SK-N-SH (cell line): ENCODE data around the gene PDCD2. TPM values are rescaled to one million over a fixed set of nuclear protein-coding genes. Genes with fewer than 3 reads are reported as not detected.

Experiments
- CTCF ChIA-PET: fragments of 300-600, 350-600 bp; formaldehyde crosslinking; extraction: SDS; loops from one replicate; lab custom pipeline; 2021; lab: Yijun Ruan, JAX
- POLR2A ChIA-PET: fragments of 350-600 bp; sonication (Branson Sonifier 250); formaldehyde crosslinking; extraction: SDS; loops from one replicate; lab custom pipeline; 2020; ENCODE audit warnings: antibody characterized with exemption, inconsistent platforms; lab: Yijun Ruan, JAX
- DNase-seq: peaks from one replicate; pipeline ENCODE4 v3.0.0; 2012
- H2AFZ ChIP-seq: fragments of 200-600 bp; sonication (generic); 2 replicates; pipeline ENCODE4 v1.8.1; 2016; ENCODE audit warnings: antibody characterized with exemption, mild to moderate bottlenecking, low read depth
- H3F3A ChIP-seq: fragments of 200-600 bp; sonication (generic); replicated peaks from 2 replicates; pipeline ENCODE3; 2016; ENCODE audit warnings: antibody characterized with exemption, mild to moderate bottlenecking; ENCODE audit not compliant: insufficient read depth
- H3K27ac ChIP-seq, 2 experiments: fragments of 200-500 bp in 1 of 2; fragments of 200-600 bp in 1 of 2; sonication (Bioruptor generic) in 1 of 2; sonication (generic), shearing (Covaris generic) in 1 of 2; 2 replicates each; pipeline versions ENCODE4 v1.5.1 to v1.6.1; 2014 to 2016; ENCODE audit warnings: low read depth in 2 of 2, inconsistent platforms in 1 of 2, low read length in 1 of 2, mild to moderate bottlenecking in 1 of 2, mixed read lengths in 1 of 2
- H3K27me3 ChIP-seq: fragments of 200-600 bp; sonication (generic), shearing (Covaris generic); 2 replicates; pipeline ENCODE4 v1.6.1; 2016; ENCODE audit warnings: mixed run types; ENCODE audit not compliant: insufficient read depth
- H3K36me3 ChIP-seq, 2 experiments: fragments of 200-500 bp in 1 of 2; fragments of 200-600 bp in 1 of 2; sonication (Bioruptor generic) in 1 of 2; sonication (generic) in 1 of 2; replicated peaks in 1 of 2; 2 replicates each; pipeline versions ENCODE3 to v1.5.1; 2014 to 2016; ENCODE audit warnings: low read length in 1 of 2, mild to moderate bottlenecking in 1 of 2; ENCODE audit not compliant: insufficient read depth in 2 of 2, control insufficient read depth in 1 of 2
- H3K4me1 ChIP-seq, 2 experiments: fragments of 200-500 bp in 1 of 2; fragments of 200-600 bp in 1 of 2; sonication (Bioruptor generic) in 1 of 2; sonication (generic), shearing (Covaris generic) in 1 of 2; 2 replicates each; pipeline versions ENCODE4 v1.5.1 to v1.6.1; 2014 to 2016; ENCODE audit warnings: low read depth in 1 of 2, low read length in 1 of 2, mixed run types in 1 of 2; ENCODE audit not compliant: insufficient read depth in 2 of 2, control insufficient read depth in 1 of 2
- H3K4me2 ChIP-seq: fragments of 200-600 bp; sonication (generic), shearing (Covaris generic); 2 replicates; pipeline ENCODE4 v1.6.1; 2017; ENCODE audit warnings: mixed run types
- H3K4me3 ChIP-seq, 2 experiments: fragments of 200-500 bp in 1 of 2; fragments of 200-600 bp in 1 of 2; sonication (Bioruptor generic) in 1 of 2; sonication (generic), shearing (Covaris generic) in 1 of 2; 2 replicates each; pipeline versions ENCODE4 v1.5.1 to v1.8.1; 2014 to 2016; ENCODE audit warnings: low read depth in 2 of 2, inconsistent platforms in 1 of 2, low read length in 1 of 2, mild to moderate bottlenecking in 1 of 2, mixed read lengths in 1 of 2, moderate library complexity in 1 of 2
- H3K79me2 ChIP-seq: fragments of 200-600 bp; sonication (generic); 2 replicates; pipeline ENCODE4 v1.8.1; 2017; ENCODE audit warnings: mild to moderate bottlenecking; ENCODE audit not compliant: insufficient read depth
- H3K9ac ChIP-seq: fragments of 200-600 bp; sonication (generic); 2 replicates; pipeline ENCODE4 v1.6.1; 2017; ENCODE audit warnings: mixed run types
- H3K9me2 ChIP-seq: fragments of 200-600 bp; sonication (generic); 2 replicates; pipeline ENCODE4 v1.6.1; 2017; ENCODE audit warnings: mixed run types
- H3K9me3 ChIP-seq: fragments of 200-600 bp; sonication (generic); 2 replicates; pipeline ENCODE4 v1.6.1; 2017; ENCODE audit warnings: mixed run types, mild to moderate bottlenecking, moderate library complexity
- H4K20me1 ChIP-seq: fragments of 200-600 bp; sonication (generic); 2 replicates; pipeline ENCODE4 v1.6.1; 2017; ENCODE audit warnings: mild to moderate bottlenecking, mixed run types; ENCODE audit not compliant: insufficient read depth
- CTCF ChIP-seq: fragments of 200-600 bp; sonication (generic); IDR thresholded peaks from 2 replicates; pipeline ENCODE4 v1.6.1; 2017; ENCODE audit warnings: antibody characterized with exemption, mild to moderate bottlenecking, moderate library complexity
- MEF2A ChIP-seq: IDR thresholded peaks from 2 replicates; pipeline ENCODE4 v1.4.0; 2012; ENCODE audit warnings: low read depth, borderline replicate concordance
- NFIC ChIP-seq: IDR thresholded peaks from 2 replicates; pipeline ENCODE4 v1.4.0; 2012; ENCODE audit warnings: borderline replicate concordance
- RAD21 ChIP-seq: IDR thresholded peaks from 2 replicates; pipeline ENCODE4 v1.6.1; 2012; ENCODE audit warnings: mild to moderate bottlenecking, low read length
- SMC3 ChIP-seq: IDR thresholded peaks from 2 replicates; pipeline ENCODE4 v1.6.1; 2012; ENCODE audit warnings: low read depth, low read length, improper control_type of control experiment
- TCF12 ChIP-seq: IDR thresholded peaks from 2 replicates; pipeline ENCODE4 v1.4.0; 2012
- WGBS: methylation state at CpG from one replicate; pipeline ENCODE4 v1.1.6; 2017; ENCODE audit warnings: low lambda C conversion rate; 5-methylcytosine and 5-hydroxymethylcytosine counted together
- polyA plus RNA-seq, 3 experiments: library from polyadenylated mRNA; depleted of rRNA; stranded (reverse); fragments of >200 nt; gene quantifications; 2 replicates each; pipeline ENCODE4 v1.2.3, GENCODE V29; 2012
- TF ChIP-seq, protein P1 (sequence below): IDR thresholded peaks from 2 replicates; pipeline ENCODE4; 2012

Gene PDCD2
- polyA plus RNA-seq, 1 of the 3 experiments (the other 2 are of a cell fraction) = 82.1 TPM

DNA sequence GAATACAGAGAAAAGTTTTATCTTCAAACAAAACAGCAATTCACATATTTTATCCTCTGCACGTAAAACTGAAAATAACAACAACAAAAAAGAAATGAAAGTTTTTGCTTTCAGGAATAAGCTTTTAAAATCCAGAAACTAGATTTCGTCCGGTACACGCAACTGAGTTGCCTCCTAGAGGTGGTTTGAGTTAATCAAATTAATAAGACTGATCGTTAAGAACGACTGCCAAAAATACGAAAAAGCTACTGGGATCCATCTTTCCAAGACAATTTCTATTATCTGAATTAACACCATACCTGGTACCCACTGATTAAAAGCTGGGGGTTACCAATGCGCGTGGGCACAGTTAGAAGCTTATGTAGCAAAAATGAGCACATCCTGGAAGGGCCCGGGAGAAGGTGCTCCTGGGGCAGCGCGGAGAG, 669 bp downstream of the PDCD2 start:
- peak overlapping the region; percentile 87; the same call in 1 of the 2 replicates for H2AFZ ChIP-seq
- 1% methylated on average over 10 of the region's 12 CpGs for WGBS
- no peak for DNase-seq

GRCh38 chr6:170578909-170579308, 5.5 kb downstream of the PDCD2 start:
- peaks cover 19% of the 10 kb centered on the region for H3K79me2 ChIP-seq
- no peaks in the 10 kb centered on the region for H3K9me2 ChIP-seq
- no peak overlapping the region for H3K4me3 ChIP-seq
- DNase-seq = no peak
- H3K36me3 ChIP-seq = peaks cover 75 to 87% of the 10 kb centered on the region in 2 experiments
- H4K20me1 ChIP-seq = no peaks in the 10 kb centered on the region
- ChIA-PET CTCF (no interaction called here), POLR2A (no interaction called here)
- no peak overlapping the region for H3K4me2 ChIP-seq
- no peak overlapping the region for H2AFZ ChIP-seq
- no peak overlapping the region for H3K9ac ChIP-seq
- H3K4me1 ChIP-seq = peaks cover 0 to 9% of the 10 kb centered on the region in 2 experiments; a peak in 2 of 4 replicates
- no peaks in the 10 kb centered on the region for H3K27me3 ChIP-seq
- H3F3A ChIP-seq = peaks cover 24% of the 10 kb centered on the region
- H3K9me3 ChIP-seq = no peaks in the 10 kb centered on the region
- TF ChIP-seq, protein P1, sequence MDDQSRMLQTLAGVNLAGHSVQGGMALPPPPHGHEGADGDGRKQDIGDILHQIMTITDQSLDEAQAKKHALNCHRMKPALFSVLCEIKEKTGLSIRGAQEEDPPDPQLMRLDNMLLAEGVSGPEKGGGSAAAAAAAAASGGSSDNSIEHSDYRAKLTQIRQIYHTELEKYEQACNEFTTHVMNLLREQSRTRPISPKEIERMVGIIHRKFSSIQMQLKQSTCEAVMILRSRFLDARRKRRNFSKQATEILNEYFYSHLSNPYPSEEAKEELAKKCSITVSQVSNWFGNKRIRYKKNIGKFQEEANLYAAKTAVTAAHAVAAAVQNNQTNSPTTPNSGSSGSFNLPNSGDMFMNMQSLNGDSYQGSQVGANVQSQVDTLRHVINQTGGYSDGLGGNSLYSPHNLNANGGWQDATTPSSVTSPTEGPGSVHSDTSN = no peak
- TF ChIP-seq, all 33 proteins: peak for 0
- no peak overlapping the region for H3K27ac ChIP-seq

More for the DNA sequence above, 669 bp downstream of the PDCD2 start:
- Histone ChIP-seq H3K4me3 (peak overlapping the region; percentile 79 to 97), H4K20me1 (no peaks in the 10 kb centered on the region), H3K9ac (peak overlapping the region; percentile 71), H3K79me2 (peaks cover 34% of the 10 kb centered on the region), H3K4me2 (peak overlapping the region; percentile 89), H3K27me3 (no peaks in the 10 kb centered on the region), H3F3A (peaks cover 8% of the 10 kb centered on the region), H3K9me3 (no peaks in the 10 kb centered on the region), H3K27ac (peak overlapping the region; percentile 54 to 89; a peak in 3 of 4 replicates), H3K9me2 (no peaks in the 10 kb centered on the region), H3K4me1 (peaks cover 0 to 13% of the 10 kb centered on the region in 2 experiments; a peak in 2 of 4 replicates), H3K36me3 (peaks cover 38 to 46% of the 10 kb centered on the region in 2 experiments)
- POLR2A ChIA-PET = interaction anchor here (0.8 to 1.7 kb wide), 4 partner anchors 19 to 31 kb away, joined by 3 to 10 read pairs (median 4); partner anchors contain the start of gene TBP
- no peak for TF ChIP-seq MEF2A
- TF ChIP-seq CTCF = peak; percentile 20; the same call in 1 of the 2 replicates
- TF ChIP-seq RAD21 = no peak
- TF ChIP-seq NFIC = no peak
- CTCF ChIA-PET = interaction anchor here (1.1 to 1.2 kb wide), 2 partner anchors 9 to 793 kb away, joined by 3 to 4 read pairs; no protein-coding TSS in a partner anchor

- H3F3A ChIP-seq = peaks cover 24% of the 10 kb centered on the region
- no peaks in the 10 kb centered on the region for H3K4me1 ChIP-seq
- ChIA-PET CTCF (interaction anchor here (1.1 to 1.5 kb wide), 5 partner anchors 9 to 19 kb away, joined by 3 to 5 read pairs (median 4); no protein-coding TSS in a partner anchor), POLR2A (interaction anchor here (0.8 kb wide), 1 partner anchor 15 kb away, joined by 4 read pairs; no protein-coding TSS in a partner anchor)
- H3K4me2 ChIP-seq = no peak overlapping the region
- H3K79me2 ChIP-seq = no peaks in the 10 kb centered on the region
- no peak overlapping the region for H3K9ac ChIP-seq
- DNase-seq = no peak
- no peaks in the 10 kb centered on the region for H3K9me3 ChIP-seq
- H3K4me3 ChIP-seq = no peak overlapping the region
- no peaks in the 10 kb centered on the region for H4K20me1 ChIP-seq
- no peak overlapping the region for H2AFZ ChIP-seq
- TF ChIP-seq SMC3 (peak; percentile 30; the same call in 1 of the 2 replicates), TCF12 (no peak), CTCF (peak; percentile 43)
- TF ChIP-seq, all 33 proteins: peak for 2
- no peak overlapping the region for H3K27ac ChIP-seq
- peaks cover 78 to 89% of the 10 kb centered on the region in 2 experiments for H3K36me3 ChIP-seq
- WGBS = 92% methylated on average over 1 of the region's 1 CpG
- no peaks in the 10 kb centered on the region for H3K9me2 ChIP-seq
- H3K27me3 ChIP-seq = no peaks in the 10 kb centered on the region
Measured at GRCh38 chr6:170575250-170575649, 9.2 kb downstream of the PDCD2 start.
